C4-2B (cell line): ENCODE data around the gene MRPL44.

Experiments
- H3K27ac ChIP-seq: fragments of 450-650 bp; 2 replicates; pipeline ENCODE4 v1.5.1; 2017
- ZFX ChIP-seq: fragments of 450-650 bp; IDR thresholded peaks from 2 replicates; pipeline ENCODE4 v1.6.1; 2017
- TF ChIP-seq, protein P1 (sequence below): fragments of 450-650 bp; conservative IDR thresholded peaks from 2 replicates; pipeline ENCODE4 v1.5.1; 2017; ENCODE audit warnings: mild to moderate bottlenecking

MRPL44 gene

DNA sequence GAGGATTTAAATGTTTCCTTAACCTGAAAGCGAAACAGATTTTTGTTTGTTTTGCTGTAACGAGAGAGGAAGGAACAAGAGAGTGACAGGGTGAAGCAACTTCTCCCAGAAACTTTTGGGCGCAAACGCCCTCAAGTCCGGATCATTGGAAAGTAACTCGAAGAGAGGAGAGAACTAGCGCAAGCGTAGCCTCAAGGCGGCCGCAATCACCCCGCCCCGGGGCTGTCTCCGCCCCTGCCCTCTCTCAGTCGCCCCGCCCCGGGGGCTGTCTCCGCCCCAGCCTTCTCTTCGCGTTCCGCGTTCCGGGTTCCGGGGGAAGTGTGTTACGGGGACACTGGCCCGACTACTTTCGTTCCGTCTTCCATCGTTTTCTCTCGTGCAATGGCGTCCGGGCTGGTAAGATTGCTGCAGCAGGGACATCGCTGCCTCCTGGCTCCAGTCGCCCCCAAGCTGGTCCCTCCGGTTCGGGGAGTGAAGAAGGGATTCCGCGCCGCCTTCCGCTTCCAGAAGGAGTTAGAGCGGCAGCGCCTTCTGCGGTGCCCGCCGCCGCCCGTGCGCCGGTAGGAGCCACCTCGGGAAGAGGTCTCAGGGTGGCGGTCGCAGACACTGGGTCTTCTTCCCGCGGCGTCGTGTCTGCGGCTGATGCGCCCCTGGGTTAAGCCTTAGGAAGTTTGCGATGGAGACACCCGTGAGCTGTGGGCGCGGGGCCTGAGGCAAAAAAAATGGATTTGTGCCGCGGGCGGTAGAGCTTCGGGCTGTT is at the start of gene MRPL44:
Gene MRPL44, plus strand, starts transcription at position 372 of the 760 bp plus-strand sequence. Its CDS starts 10 bp downstream, at position 382.
- TF ChIP-seq, protein P1, sequence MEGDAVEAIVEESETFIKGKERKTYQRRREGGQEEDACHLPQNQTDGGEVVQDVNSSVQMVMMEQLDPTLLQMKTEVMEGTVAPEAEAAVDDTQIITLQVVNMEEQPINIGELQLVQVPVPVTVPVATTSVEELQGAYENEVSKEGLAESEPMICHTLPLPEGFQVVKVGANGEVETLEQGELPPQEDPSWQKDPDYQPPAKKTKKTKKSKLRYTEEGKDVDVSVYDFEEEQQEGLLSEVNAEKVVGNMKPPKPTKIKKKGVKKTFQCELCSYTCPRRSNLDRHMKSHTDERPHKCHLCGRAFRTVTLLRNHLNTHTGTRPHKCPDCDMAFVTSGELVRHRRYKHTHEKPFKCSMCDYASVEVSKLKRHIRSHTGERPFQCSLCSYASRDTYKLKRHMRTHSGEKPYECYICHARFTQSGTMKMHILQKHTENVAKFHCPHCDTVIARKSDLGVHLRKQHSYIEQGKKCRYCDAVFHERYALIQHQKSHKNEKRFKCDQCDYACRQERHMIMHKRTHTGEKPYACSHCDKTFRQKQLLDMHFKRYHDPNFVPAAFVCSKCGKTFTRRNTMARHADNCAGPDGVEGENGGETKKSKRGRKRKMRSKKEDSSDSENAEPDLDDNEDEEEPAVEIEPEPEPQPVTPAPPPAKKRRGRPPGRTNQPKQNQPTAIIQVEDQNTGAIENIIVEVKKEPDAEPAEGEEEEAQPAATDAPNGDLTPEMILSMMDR: no peak
- TF ChIP-seq ZFX: no peak
- peak within 1 kb of the TSS; percentile 91 for H3K27ac ChIP-seq

DNA sequence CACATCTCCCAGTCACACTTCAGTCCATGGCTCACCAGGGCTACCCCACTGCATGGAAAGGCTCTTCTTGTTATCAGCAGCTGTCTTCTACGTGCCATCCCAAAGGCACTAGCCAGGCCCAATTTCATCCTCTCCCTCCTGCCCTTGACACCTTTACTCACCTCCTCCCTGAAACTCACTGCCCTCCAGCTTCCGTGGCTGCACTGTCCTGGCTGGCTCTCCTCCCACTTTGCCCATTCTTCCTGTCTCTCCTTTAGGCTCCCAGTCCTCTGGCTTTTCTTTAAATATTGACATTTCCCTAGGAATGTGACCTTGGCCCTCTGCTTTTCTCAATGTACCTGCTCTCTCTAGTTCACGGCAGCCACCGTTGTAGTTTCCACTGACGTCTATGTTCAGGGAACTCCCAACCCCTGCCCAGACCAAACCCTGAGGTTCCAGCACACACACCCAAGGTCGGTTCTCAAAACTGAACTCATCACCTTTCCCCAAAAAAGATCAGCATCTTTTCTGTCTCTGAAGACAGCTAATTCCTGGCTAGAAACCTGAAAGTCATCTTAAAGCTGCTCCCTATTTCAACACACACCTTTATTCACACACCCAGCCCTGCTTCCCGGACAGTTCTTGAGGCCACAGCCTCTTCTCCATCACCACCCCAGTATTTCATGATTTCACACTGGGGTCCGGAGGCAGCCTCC is 48.8 kb upstream of the MRPL44 start:
- TF ChIP-seq ZFX: no peak
- TF ChIP-seq, protein P1: no peak
- no peak overlapping the region for H3K27ac ChIP-seq

DNA sequence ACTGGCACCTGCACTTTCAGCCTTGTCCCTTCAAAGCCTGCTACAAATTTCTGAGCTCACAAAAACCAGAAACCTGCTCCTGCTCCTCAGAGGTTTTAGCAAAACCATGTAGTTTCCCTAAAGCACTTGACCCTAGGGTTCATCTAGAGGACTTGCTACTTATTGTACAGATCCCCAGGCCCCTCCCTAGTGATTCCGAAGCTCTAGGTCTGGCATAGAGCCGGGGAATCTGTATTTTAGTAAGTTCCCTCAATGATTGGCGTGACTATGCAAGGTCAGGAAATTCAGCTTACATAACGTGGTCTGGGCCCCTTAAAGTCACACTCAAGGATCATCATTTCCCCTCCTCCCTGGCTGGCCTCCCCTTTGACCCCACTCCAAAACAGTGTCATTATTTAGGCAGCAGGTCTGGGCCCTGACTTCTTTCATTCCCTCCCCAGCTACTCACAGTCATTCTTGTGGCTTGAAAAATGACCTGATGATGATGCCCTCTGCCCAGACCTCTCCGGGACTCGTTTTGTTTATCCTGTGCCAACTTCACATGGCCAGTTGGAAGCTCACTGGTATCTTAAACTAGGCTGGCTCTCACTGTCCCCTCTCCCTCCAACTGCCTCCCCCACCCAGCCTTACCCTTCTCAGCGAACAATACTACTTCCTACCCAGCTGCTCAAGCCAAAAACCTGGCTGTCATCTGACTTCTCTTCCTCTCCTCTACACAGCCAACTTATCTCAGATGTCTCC is 48.1 kb upstream of the MRPL44 start:
- no peak for TF ChIP-seq ZFX
- TF ChIP-seq, protein P1: no peak
- H3K27ac ChIP-seq: no peak overlapping the region

DNA sequence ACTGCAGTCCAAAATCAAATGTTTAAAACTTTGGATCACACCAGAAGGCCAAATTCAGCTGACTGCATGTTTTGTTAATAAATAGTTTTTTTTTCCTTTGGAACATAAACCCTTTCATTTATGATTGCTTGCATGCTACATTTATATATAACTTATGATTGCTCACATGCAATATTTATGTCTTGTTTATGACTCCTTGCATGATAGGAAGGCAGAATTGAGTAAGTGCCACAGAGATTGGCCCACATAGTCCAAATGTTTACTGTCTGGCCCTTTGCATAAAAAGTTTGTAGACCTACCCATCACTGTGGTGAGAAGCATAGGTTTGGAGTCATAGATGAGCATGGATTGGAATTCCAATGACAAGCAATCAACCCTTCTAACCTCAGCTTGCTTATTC is 42.9 kb upstream of the MRPL44 start:
- TF ChIP-seq, protein P1: no peak
- no peak for TF ChIP-seq ZFX
- no peak overlapping the region for H3K27ac ChIP-seq

DNA sequence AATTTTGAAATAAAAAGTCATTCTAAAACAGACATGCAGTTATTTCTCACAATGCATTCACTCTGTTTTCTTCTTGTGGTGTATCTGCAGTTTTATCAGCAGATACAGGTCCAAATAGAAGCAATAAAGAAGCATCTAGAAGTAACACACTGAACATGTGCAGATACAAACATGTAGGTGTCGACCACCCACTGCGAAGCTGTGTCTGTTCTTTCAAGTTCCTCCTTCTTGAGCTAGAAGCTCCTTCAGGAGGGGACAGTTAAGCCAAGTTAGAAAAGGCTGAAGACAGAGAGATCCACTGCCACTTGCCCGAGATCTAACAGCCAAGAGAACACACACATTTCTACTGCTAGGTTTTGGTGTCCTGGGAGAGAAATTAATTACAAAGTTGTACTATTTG is 42.2 kb upstream of the MRPL44 start:
- TF ChIP-seq ZFX: no peak
- TF ChIP-seq, protein P1: no peak
- H3K27ac ChIP-seq: no peak overlapping the region

DNA sequence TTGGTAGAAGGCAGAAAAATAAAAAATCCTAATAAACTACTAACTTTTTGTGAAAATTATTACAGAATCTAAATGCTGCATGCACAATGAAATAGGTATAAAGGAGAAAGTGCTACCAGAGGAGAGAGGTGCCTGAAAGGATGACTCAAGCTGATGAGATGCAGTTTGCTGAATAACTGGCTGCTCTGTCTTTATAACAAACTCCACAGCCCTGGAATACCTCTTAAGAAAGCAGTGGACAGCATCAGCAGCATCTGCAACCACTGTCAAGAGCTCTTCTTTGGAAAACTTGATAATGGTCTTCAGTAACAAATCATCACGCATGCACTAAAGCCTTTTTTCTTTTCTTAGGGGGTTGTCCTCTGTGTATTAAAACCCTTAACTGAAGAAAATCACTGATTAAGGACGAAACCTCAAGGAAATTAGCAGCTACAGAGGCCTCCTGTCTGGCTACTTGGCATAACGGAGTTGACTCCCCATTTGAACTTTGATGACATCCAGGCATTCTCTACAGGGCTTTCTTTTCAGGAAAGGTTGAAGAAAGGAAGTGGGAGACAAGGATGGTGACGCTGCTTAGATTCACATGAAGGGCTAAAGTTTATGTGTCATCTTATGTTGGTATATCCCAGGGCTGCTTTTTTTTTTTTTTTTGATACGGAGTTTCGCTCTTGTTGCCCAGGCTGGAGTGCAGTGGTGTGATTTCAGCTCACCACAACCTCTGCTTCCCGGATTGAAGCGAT is 40.9 kb upstream of the MRPL44 start:
- no peak overlapping the region for H3K27ac ChIP-seq
- TF ChIP-seq, protein P1: no peak
- no peak for TF ChIP-seq ZFX
